KMS-11 (cell line): ENCODE results near the gene RCCD1.

ENCODE experiments used
- H2AFZ ChIP-seq: fragments of 200-600 bp; sonication (generic); 2 replicates; pipeline ENCODE4 v1.6.1; 2016; ENCODE audit warnings: antibody characterized with exemption, mixed run types, low read depth
- H3K27ac ChIP-seq: fragments of 200-600 bp; sonication (generic); 2 replicates; pipeline ENCODE4 v1.6.1; 2016; ENCODE audit warnings: mild to moderate bottlenecking, mixed run types
- H3K27me3 ChIP-seq: fragments of 200-600 bp; sonication (generic); 2 replicates; pipeline ENCODE4 v1.6.1; 2017; ENCODE audit warnings: mild to moderate bottlenecking, low read depth, mixed run types, moderate library complexity; ENCODE audit not compliant: insufficient read depth
- H3K36me3 ChIP-seq: fragments of 200-600 bp; sonication (generic); 2 replicates; pipeline ENCODE4 v1.6.1; 2017; ENCODE audit warnings: mild to moderate bottlenecking, mixed run types; ENCODE audit not compliant: insufficient read depth
- H3K4me1 ChIP-seq: fragments of 200-600 bp; sonication (generic); 2 replicates; pipeline ENCODE4 v1.6.1; 2016; ENCODE audit warnings: mild to moderate bottlenecking, low read depth, mixed run types; ENCODE audit not compliant: poor library complexity, severe bottlenecking
- H3K4me2 ChIP-seq: fragments of 200-600 bp; sonication (generic); 2 replicates; pipeline ENCODE4 v1.7.0; 2016; ENCODE audit warnings: mild to moderate bottlenecking, mixed run types
- H3K4me3 ChIP-seq: fragments of 200-600 bp; sonication (generic); IDR thresholded peaks from 2 replicates; pipeline ENCODE4 v1.6.1; 2017; ENCODE audit warnings: low read depth, low read length, mixed read lengths; ENCODE audit not compliant: insufficient read depth
- H3K79me2 ChIP-seq: fragments of 200-600 bp; sonication (generic); 2 replicates; pipeline ENCODE4 v1.6.1; 2016; ENCODE audit warnings: low read depth, mixed run types; ENCODE audit not compliant: insufficient read depth
- H3K9ac ChIP-seq: fragments of 200-600 bp; sonication (generic); 2 replicates; pipeline ENCODE4 v1.6.1; 2016; ENCODE audit warnings: mild to moderate bottlenecking, mixed run types
- H4K20me1 ChIP-seq: fragments of 200-600 bp; sonication (generic); 2 replicates; pipeline ENCODE4 v1.6.1; 2016; ENCODE audit warnings: mild to moderate bottlenecking, mixed run types; ENCODE audit not compliant: insufficient read depth
- TF ChIP-seq, protein P1 (sequence below): fragments of 200-600 bp; sonication (generic); conservative IDR thresholded peaks from 2 replicates; pipeline ENCODE4 v1.6.1; 2017; ENCODE audit warnings: low read depth, mild to moderate bottlenecking, antibody characterized with exemption, low read length, moderate library complexity, mixed read lengths

RCCD1 gene

DNA sequence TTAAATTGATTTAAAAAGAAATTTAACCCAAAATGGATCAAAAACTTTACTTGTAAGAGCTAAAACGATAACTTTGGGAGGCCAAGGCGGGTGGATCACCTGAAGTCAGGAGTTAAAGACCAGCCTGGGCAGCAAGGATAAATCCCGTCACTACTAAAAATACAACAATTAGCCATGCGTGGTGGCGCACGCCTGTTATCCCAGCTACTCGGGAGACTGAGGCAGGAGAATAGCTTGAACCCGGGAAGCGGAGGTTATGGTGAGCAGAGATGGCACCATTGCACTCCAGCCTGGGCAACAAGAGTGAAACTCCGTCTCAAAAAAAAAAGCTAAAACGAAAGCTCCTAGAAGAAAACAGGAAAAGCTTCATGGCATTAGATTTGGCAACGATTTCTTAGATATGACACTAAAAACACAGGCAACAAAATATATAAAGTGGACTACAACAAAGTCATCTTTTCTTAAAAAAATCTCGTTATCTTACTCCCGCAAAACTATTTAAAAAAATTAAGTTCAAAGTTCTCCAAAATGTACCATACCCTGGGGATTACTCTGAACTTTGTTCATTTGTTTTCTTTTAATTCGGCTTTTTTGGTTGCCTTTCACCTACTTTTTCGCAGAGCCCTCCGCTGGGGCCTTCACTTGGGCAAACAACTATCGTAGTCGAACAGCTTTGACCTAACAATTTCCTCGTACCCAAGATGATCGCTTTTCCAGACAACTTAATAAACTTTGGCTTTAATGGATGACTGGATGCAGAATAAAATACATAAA is 25.3 kb upstream of the RCCD1 start:
- TF ChIP-seq, protein P1, sequence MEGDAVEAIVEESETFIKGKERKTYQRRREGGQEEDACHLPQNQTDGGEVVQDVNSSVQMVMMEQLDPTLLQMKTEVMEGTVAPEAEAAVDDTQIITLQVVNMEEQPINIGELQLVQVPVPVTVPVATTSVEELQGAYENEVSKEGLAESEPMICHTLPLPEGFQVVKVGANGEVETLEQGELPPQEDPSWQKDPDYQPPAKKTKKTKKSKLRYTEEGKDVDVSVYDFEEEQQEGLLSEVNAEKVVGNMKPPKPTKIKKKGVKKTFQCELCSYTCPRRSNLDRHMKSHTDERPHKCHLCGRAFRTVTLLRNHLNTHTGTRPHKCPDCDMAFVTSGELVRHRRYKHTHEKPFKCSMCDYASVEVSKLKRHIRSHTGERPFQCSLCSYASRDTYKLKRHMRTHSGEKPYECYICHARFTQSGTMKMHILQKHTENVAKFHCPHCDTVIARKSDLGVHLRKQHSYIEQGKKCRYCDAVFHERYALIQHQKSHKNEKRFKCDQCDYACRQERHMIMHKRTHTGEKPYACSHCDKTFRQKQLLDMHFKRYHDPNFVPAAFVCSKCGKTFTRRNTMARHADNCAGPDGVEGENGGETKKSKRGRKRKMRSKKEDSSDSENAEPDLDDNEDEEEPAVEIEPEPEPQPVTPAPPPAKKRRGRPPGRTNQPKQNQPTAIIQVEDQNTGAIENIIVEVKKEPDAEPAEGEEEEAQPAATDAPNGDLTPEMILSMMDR = no peak
- Histone ChIP-seq H3K27ac (peak overlapping the region; percentile 90), H3K9ac (peak overlapping the region; percentile 91; the same call in 1 of the 2 replicates), H3K4me1 (peaks cover 36% of the 10 kb centered on the region), H3K27me3 (no peaks in the 10 kb centered on the region), H3K4me2 (peak overlapping the region; percentile 84), H4K20me1 (no peaks in the 10 kb centered on the region), H3K4me3 (no peak overlapping the region), H3K79me2 (no peaks in the 10 kb centered on the region), H2AFZ (peak overlapping the region; percentile 88), H3K36me3 (no peaks in the 10 kb centered on the region)

DNA sequence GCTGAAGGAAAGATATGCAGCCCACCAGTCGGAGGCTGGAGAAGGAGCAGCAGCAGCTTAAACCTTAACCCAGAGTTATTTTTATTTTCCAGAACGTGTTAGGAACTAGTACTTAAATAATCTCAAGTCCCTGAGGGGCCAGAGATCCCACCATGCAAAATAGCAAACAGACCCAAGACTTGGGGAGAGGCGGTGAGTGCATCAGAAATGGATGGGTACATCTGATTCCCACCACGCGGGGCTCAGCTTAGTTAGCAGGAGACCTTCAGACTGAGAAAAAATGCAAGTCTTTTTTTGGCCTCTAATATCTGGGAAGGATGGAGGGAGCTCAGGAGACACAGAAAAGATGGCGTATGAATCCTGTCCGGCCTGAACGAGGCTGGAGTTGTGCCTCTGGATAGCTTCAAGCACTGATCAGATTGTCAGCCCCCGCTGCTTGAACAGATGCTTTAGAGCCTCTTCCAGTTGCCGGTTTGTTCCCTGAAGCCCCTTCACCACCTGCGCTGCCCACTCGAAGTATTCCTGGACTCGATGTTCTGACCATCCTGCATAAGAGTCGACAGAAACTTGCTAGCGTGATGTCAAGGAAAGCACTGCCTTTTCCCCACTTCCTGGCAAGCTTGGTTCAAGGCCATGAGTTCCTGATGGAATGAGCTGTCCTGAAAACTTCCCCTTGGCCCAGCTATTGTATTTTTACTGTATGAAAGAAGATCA is 23.7 kb upstream of the RCCD1 start:
- H3K27ac ChIP-seq = peak overlapping the region; percentile 90
- H2AFZ ChIP-seq = 0 out of 2 replicates have a peak overlapping the region, but pooled peaks have one; percentile 88
- no peaks in the 10 kb centered on the region for H4K20me1 ChIP-seq
- no peaks in the 10 kb centered on the region for H3K27me3 ChIP-seq
- TF ChIP-seq, protein P1 = no peak
- H3K4me1 ChIP-seq = peaks cover 25% of the 10 kb centered on the region
- peak overlapping the region; percentile 91; the same call in 1 of the 2 replicates for H3K9ac ChIP-seq
- H3K79me2 ChIP-seq = 0 out of 2 replicates have a peak, but pooled peaks cover 5% of the 10 kb centered on the region
- no peaks in the 10 kb centered on the region for H3K36me3 ChIP-seq
- peak overlapping the region; percentile 84 for H3K4me2 ChIP-seq
- no peak overlapping the region for H3K4me3 ChIP-seq

DNA sequence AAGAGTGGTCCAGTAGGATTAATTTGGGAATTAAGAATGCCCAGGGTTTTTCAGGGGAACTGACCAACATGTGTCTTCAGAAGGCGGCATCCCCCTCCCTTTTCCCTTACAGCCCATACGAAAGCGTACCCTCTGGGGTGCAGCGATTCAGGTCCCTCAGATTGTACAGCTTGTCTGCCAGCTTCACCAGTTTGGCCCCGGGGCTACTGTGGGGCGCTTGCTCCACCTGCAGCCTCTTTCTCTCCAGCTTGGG is 23.2 kb upstream of the RCCD1 start:
- H3K9ac ChIP-seq = peak overlapping the region; percentile 60; the same call in 1 of the 2 replicates
- peak overlapping the region; percentile 90; the same call in 1 of the 2 replicates for H3K27ac ChIP-seq
- H2AFZ ChIP-seq = peak overlapping the region; percentile 85
- no peaks in the 10 kb centered on the region for H3K27me3 ChIP-seq
- no peaks in the 10 kb centered on the region for H3K36me3 ChIP-seq
- H3K4me1 ChIP-seq = peaks cover 29% of the 10 kb centered on the region
- H4K20me1 ChIP-seq = no peaks in the 10 kb centered on the region
- TF ChIP-seq, protein P1 = no peak
- H3K4me2 ChIP-seq = peak overlapping the region; percentile 84
- H3K4me3 ChIP-seq = peak overlapping the region; percentile 27
- 0 out of 2 replicates have a peak, but pooled peaks cover 5% of the 10 kb centered on the region for H3K79me2 ChIP-seq

DNA sequence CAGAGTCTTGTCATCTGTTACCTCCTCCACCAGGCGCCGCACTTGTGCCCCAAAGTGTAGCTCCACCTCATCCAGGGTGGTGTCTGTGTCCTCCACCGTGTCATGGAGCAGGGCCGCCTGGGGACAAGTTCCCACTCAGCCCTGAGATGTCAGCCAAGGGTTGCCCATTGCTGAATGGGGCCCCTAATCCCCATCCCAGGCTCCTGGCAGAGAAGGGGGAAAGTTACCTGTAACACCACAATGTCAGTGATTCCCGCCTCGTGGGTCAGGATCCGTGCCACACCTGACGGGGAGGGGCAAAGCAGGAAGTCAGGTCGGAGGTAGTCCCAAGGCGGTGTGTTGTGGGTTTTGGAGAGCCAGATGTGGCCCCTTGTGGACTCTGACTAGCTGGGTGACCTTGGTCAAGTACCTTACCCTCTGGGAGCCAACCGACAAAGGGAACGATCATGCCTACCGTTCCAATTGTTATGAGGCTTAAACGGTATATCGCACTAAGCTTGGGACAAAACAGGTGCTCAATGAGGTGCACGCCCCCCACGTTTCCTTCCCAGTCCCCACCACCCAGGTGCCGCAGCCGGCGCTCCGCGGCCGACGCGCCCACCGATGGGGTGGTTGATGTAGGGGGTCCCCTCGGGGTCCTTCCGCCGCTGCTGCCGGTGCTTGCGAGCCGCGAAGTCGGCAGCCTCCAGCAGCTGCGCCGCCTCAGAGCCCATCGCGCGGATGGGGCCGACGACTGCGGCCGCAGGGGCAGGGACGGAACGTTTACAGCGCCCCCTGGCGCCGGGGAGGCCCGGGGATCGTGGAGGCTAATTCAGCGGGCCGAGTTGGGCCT is 22.6 kb upstream of the RCCD1 start, which contains the start of gene HDDC3:
TSS of gene HDDC3 (minus strand) at position 722 of the 832 bp plus-strand sequence. CDS start at position 713, 9 bp downstream.
- Histone ChIP-seq H3K36me3 (no peaks in the 10 kb centered on the region), H3K4me2 (peak within 1 kb of the TSS; percentile 84), H3K27me3 (no peaks in the 10 kb centered on the region), H3K9ac (peak within 1 kb of the TSS; percentile 60), H3K4me3 (peak within 1 kb of the TSS; percentile 27), H4K20me1 (no peaks in the 10 kb centered on the region), H2AFZ (peak within 1 kb of the TSS; percentile 85), H3K4me1 (peaks cover 29% of the 10 kb centered on the region), H3K79me2 (0 out of 2 replicates have a peak, but pooled peaks cover 5% of the 10 kb centered on the region), H3K27ac (peak within 1 kb of the TSS; percentile 90)
- TF ChIP-seq, protein P1 = peak; percentile 86
